HG03159 (cell line): Measurements from ENCODE around the gene UBE2O.

Experiments
- ATAC-seq: cut with Tn5 transposase; IDR thresholded peaks from one replicate; pipeline ENCODE4 v1.9.1; 2021; ENCODE audit warnings: mild to moderate bottlenecking, moderate library complexity; ENCODE audit not compliant: unreplicated experiment

Gene UBE2O

DNA sequence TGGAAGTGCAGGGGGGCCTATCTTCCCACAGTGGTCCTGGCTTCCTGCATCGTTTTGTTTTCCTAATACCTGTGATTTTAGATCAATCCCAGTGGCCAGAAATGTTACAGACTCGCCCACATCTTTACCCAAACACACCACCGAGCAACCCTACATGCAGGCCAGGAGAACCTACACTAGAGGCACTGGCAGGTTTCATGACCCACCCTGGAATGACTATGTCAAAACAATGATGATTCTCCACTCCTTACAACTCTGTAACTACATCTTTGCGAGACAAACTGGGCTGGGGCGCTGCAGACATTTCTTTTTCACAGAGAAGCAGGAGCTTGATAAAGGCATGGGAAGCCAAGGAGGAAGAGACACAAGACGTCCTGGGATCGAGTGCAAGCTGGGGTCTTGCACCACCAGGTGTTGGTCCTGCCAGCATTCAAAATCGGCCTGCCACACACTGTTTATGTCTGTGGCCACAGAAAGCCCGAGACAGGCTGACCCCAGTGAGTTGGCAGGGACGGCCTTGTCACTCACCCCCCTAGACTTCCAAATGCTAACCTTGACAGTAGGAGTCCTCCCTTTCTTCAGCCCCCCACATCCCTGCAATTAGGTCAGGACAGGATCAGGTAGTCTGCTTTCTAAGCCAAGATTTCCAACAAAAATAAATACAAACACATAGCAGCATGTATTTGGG is 32.5 kb downstream of the UBE2O start:
- ATAC-seq: no peak

DNA sequence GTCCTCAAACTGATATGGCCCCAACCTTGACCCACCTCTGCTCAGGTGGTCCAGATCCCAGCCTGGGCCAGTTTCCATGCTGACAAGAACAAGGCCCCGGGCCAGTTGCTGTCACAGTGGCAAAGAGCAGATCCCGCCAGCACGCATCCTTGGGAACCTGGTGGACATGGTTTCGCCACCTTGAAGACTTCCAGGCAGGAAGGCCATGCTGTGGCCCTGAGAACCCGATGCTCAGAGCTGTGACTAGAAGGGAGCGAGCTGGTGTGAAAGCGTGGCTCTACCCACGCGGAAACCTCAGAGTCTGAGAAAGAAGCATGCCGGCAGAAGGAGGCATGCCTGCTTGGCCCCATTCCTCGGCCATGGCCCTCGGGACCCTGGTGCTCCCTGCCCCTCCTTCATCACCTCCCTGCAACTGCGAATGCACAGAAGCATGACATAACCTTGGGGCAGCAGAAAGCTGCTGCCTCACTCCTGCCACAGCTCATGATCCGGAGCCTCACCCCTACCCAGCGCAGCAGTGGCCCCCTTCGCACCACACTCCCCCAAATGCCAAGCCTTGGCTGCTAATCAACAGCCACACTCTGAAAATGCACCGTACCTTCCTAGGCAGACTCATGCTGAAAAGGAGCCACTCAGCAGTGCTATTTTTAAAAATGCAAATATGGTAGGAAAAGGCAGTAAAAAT is 33.2 kb downstream of the UBE2O start:
- ATAC-seq: no peak

DNA sequence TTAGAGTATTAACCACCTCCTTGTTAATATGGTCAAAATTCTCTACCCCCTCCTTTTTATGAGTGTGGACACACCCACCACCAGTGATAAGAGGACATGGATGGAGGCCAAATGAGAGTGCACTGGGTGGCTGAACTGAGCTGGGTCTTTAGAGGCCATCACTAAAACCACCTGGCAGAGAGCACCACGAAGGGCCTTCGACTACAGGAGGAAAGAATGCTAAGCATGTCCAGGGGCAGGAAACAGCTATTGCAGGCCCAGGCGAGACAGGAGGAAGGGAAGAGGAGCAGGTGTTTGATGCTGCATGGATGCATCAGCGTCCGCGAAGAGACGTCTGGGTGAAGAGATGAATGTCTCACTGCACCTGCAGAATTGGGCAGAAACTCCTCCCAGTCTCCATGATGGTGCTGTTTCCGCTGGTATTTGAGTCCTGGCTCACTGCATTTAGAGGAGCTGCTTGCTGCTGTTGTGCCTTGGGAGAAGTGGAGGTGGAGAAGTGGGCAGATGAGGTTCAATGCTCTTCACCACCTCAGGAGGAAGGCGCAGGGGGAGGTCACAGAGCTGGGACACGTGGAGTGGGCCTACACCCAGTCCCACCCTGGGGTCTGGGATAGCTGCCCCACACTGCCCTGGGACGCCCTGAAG is 35.3 kb downstream of the UBE2O start:
- ATAC-seq: no peak

DNA sequence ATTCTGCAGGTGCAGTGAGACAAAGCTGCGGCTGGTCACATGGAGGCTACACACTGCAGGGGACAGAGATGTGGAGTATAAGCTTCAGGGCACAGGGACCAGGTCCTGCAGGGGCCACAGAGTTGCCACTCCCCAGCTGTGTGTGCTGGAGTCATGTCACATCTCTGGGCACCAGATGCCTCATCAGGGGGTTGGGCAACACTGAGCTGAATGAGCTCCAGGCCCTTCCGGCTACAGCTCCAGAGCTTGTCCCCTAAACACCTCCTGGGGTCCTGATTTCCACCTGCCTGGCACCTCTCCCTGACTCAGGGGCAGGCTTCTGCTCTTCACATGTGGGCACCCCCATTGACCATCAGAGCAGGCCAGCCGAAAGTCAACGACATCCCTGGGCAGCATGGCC is 36.1 kb downstream of the UBE2O start:
- ATAC-seq: no peak

DNA sequence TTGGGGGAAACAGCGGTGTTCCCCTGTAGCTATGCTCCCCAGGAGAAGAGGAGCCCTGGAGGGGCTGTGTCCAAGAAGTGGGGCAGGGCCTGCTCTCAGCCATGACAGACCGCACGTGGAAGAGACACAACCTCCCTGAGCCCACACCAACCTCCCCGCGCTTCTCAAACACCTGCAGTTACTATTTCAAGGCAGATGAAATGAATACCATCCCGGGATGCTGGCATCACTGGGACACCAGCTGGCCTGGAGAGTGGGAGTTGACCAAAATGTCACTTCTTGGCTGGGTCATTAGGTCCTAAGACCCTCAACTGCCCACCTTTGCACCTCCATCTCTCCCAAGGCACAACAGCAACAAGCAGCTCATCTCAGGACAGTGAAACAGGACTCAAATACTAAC is 36.5 kb downstream of the UBE2O start:
- ATAC-seq: no peak

DNA sequence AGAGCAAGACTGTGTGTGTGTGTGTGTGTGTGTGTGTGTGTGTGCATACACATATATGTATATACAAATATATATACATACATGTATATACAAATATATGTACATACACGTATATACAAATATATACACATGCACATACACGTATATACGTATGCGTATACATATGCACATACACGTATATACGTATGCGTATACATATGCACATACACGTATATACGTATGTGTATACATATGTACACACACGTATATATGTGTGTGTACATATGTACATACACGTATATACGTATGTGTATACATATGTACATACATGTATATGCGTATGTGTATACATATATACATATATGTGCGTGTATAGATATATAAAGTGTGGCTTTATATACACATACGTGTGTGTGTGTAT is 37.2 kb downstream of the UBE2O start:
- no peak for ATAC-seq

DNA sequence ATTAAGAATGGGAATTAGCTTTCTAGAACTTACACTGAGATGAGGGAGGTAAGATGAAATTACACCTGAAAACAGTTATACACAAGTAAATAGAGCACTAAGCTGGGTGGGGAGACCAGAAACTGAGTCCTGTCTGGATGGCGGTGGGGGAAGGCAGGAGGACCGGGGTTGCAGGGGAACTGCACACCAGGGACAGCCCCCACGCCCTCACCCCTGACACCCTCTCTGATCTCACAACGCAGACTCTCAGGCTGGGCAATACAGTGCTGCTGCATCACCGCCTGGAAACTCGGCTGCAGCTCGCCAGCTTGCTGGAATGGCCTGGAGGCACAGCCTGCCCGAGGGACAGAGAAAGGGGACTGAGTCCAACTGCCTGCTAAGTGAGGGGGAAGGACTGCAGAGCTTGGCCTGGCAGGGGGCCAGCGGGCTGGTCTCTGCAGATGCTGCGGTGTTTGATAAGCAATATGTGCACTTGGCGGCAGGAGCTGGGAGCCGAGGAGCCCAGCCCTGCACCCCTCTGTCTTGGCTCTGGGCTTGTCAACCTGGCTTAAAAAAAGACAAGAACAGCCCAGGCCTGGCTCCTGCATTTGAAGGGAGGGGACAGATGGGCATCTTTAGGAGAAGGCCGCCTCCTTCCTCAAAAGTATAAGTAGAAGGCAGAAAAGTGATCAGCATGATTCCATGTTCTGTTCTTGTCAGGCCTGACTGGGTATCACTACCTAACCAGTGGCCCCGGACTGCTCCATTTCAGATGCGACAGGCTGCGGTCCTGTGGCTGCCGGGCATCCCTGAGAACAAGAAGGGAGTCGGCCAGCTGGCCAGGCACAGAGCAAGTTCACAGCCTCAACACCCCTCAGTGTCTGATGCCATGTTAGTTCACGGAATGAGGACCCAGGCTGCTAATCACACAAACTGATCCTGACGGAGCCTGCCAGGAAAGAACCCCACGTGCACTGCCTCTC is 38.3 kb downstream of the UBE2O start:
- ATAC-seq: no peak

DNA sequence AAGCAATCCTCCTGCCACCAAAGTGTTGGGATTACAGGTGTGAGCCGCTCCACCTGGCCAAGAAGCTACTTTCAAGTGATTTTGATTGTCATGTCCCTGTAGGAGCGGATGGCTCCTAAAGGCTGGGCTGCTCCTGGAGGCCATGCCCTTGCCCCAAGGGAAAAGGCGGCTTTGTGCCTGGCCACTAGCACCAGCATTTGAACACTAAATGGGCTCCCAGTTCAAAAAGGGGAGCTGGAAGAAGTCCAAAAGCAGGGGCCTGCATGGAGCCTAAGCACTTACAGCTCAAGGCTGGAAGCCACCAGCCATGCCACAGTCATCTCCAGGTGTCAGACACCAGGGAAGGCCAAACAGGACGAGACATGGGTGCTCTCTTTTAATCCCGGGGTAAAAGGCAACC is 41.7 kb downstream of the UBE2O start:
- ATAC-seq: no peak

DNA sequence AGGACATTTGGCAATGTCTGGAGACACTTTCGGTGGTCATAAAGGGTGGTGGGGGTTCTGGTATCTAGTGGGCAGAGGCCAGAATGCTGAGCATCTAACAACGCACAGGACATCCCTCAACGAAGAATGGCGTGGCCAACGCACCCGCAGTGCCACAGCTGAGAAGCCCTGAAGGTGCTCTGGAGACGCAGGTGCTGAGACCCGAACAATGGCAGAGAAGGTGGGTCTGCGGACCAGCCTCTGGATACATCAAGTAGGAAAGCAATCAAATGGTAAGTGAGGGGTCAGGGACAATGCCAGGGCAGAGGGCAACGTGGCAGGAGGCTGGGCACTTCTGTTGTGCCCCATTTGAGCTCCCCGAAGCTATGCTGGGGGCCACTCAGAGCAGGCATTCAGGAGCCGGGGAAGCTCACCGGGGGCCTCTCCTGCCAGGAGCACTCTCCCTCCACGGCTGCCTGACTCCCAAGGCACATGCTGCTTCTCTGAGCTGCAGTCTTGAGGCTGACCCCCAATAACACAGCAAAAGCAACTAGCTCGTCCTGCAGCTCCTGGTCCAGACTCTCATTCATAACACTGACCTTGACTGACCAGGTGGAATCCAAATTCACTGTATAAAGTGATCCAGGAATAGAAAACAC is 42.5 kb downstream of the UBE2O start:
- ATAC-seq: no peak

DNA sequence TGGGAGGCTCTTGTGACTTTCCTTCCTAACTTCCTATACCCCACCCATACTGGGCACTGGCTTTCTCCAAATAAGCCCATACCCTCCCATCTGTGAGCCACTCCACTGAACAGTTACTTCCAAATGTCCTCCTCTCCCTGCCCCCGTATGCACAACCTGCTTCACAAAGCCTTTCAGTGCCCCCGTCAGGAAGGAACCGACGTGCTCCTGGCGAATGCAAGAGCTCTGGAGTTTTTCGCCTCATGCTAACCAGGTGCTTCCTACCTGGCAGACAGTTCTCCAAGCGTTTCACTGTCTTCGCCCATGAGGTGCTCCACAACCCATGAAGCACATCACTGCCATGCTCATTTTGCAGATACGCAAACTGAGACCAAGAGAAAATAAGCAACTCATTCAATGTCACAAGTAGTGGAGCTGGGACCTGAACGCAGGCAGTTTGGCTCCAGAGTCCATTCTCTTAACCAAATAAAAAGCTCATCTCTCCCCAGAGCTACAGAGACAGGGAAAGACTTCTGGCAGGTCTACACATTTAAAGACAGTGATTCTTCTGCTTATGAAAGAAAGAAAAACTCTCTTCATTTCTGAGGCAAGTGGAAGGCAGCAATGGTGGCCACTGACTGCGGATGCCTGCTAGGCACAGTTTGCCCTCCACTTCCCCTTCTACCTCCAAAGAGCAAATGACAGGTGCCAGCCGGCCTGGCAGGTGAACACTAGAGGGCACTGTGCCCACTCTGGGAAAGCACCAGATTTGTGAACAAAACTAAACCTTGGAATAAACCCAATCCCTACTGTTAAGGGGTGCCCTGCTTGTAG is 44.7 kb downstream of the UBE2O start:
- no peak for ATAC-seq

DNA sequence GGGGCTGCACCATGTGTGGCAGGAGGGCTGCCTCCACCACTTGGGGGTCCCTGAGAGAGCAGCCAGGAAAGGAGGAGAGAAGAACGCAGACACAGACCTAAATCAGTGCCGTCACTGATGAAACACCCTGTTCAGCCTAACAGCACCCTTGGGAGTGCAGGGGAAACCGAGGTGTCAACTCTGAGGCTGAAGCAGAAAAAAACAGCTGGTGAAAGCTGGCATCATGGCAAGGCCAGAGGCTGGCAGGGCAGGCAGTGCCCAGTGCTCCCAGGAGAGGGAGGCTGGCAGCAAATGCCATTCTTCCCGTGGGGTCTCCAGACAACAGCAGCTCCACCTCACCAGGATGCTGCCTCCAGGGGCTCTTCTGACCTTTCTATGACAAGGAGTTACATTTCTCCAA is 45.4 kb downstream of the UBE2O start:
- no peak for ATAC-seq

DNA sequence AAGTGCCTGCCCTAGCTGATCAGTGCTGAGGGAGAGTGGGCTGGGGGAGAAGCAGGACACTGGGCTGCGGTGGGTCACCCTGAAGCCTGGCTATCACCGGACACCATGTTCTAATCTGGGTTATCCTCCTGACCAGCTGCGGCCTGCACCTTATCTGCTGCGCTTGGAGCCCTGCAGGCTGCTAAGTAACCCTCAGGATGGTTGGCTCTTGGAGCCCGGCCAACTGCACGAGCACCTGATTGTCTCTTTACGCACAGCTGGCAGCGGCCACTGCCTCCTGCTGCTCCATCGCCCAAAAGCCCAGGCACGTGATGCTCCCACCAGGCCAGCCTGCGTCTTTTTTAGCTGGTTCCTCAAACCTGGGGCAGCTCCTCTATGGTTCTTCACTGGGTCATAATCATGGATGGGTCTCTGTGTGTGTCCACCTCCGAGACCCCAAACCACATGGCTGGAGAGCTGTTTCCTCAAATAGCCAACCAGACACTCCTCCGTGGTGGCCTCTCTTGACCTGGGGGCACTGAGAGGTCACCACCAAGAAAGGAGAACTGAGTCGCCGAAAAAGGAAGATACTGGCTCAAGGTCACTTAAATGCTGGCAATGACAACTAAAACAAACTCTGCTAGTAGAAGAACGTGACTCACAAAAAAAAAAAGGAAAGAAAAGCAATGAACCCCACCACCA is 46.8 kb downstream of the UBE2O start:
- ATAC-seq: no peak

DNA sequence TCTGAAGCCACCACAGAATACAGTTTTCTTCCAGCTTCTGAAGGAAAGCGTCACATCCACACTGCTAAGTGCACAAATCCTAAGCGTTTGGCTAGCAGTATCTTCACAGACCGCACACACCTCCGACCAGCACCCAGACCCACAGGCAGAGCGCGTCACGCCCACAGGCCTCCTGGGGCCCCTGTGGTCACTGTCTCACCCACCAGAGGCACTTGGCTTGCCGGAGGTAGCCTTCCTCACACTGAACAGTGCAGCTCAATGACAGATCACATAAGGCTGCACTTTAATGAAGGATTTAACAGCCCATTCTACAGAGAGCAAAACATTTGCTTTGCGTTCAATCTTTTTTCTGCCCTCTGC is 47.4 kb downstream of the UBE2O start:
- ATAC-seq: no peak

DNA sequence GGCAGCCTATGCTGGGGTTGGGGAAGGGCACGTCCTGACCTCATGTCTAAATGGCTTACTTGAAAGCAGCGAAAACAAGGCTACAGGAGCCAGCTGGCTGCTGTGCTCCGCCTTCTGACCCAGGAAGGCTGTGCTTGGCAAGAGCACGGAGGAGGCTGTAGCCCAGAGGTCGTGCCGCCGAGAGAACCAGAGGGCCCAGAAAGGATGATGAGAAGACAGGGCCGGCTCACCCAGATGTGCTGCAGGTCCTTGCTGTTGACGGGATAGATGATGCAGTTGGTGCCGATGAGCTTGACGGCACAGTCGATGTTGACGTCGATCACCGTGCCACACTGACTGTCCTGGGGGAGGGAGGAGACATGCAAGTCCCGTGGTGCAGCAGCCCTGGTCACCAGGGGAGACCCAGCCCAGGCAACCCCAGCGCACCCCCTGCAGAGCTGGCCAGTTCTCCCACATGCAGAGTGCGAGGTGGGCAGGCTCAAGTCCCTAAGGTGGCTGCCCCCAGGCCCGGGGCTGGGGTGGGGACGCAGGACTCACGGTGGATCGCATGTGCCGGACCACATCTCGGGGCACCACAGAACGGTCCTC is 47.9 kb downstream of the UBE2O start:
- ATAC-seq: no peak

DNA sequence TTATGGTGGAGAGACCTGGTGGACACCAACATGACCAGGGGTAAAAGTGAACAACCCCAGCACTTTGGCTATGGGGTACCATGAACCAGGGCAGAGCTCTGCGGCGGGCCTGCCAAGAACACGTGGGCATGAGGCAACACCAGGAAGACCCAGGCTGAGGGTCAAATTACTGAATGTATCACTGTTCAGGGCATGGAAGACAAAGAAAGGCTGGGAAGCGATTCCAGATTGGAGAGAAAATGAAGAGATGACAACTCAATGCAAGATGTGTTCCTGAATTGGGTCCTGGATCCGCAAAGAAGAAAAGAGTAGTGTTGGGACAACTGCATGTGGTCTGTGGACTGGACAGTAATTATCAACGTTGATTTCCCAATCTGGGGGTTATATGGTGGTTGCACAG is 48.7 kb downstream of the UBE2O start:
- ATAC-seq: no peak

DNA sequence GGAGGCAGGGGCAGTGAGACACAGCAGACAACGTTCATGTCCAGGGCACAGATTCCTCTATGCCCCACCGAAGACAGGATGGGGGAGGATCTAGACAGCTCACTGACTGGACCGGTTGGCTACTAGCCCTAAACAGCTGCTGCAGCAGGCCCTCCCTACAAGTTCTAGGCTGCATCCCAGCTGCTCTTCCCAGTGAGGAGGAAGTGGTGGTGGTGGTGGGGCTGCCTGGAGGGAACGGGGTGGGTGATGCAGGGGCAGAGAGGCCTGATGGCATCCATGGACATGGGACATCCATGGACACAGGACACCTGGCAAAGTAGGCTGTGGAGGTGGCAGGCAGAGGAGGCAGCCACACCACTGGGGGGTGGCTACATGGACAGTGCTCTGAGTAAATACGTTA is 50.2 kb downstream of the UBE2O start:
- no peak for ATAC-seq

DNA sequence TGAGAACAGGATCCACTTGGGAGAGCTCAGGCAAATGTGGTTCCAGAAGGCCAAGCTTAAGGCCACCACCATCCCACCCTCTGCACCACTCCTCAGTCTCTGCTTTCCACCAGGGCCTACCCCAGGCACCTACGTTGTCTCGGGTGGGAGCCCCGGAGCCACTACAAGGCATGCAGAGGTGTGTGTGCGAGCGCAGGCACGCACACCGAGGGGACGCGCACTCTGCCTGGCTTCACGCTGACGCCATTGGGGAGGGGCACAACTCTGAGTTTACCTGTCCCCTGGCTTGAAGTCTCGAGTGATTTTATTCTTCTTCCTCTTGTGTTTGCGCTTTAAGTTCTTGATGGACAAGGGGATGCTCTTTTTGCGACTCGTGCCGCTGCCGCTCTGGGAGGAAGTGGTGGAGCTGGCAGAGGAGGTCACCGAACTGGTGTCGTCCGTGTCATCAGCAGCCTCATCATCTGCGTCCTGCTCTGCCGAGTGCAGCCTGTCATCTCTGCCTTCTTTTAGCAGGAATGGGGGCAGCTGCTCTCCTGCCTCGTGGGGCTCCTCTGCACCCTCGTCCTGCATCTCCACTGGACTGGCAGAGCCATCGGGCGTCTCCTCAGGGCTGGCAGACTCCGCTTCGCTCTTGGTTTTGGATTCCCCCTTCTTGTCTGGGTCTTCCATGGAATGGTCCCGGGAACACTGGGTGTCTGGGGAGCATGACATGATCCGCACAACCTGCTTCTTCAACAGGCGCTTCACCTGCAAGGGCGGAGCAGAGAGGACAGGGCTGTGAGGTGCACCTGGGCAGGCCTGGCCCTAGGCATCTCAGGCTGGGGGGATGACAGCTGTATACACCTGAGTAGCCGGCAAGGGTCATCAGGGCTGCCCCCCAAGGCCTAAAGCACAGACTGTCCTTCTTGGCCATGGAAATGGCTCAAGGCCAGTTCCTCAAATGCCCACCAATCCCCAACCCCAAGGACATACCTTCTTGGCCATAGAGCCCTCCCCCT is 53.5 kb downstream of the UBE2O start:
- ATAC-seq: no peak
